Right ventricle myocardium superior (tissue), 1 donor: ENCODE measurements around the gene SGCA. TPM values are rescaled to one million over a fixed set of nuclear protein-coding genes. Genes with fewer than 3 reads are reported as not detected.

Source experiments
- ATAC-seq: fragments of 200-7000 bp; cut with Tn5 transposase; one replicate; pipeline ENCODE4 v1.9.1; 2020; ENCODE audit warnings: mild to moderate bottlenecking; ENCODE audit not compliant: poor library complexity
- DNase-seq: peaks from one replicate; pipeline ENCODE4 v3.0.0-alpha.2; 2020
- intact Hi-C: fragments of 100-400 bp; cut with DNase I; formaldehyde crosslinking; loops from one replicate; pipeline ENCODE4 v1.11.2; 2022
- total RNA-seq: library from RNA; stranded (reverse); fragmentation: NEBNext Ultra II Directional; extraction: Animal tissue kit (Norgen Biotek cat#: 25700); gene quantifications from one replicate; pipeline ENCODE4 v1.2.1, GENCODE V29; 2021
- donor health status: DM: no; HTN: yes; CAD: no; lungs with severe emphysema.

Gene SGCA
- total RNA-seq, 1 donor from 2014 or later, result 135 TPM

GRCh38 chr17:50199803-50200456 is 34.1 kb downstream of the SGCA start:
- intact Hi-C loops, result loop anchor here (2.0 kb wide), 1 partner anchor 97 kb away; no protein-coding TSS in a partner anchor
- DNase-seq (peak; percentile 93), ATAC-seq (peak; percentile 90)

GRCh38 chr17:50200457-50201275 is 34.9 kb downstream of the SGCA start:
- peak; percentile 86 for ATAC-seq
- intact Hi-C loops, result loop anchor here (2.0 kb wide), 1 partner anchor 96 kb away; no protein-coding TSS in a partner anchor
- DNase-seq, result peak; percentile 94

- intact Hi-C loops, result loop anchor here (2.0 kb wide), 1 partner anchor 95 kb away; no protein-coding TSS in a partner anchor
- peak; percentile 86 for DNase-seq
- ATAC-seq, result peak; percentile 50
Observed at GRCh38 chr17:50201276-50201854, 35.6 kb downstream of the SGCA start, which contains the start of gene COL1A1. Gene COL1A1, minus strand, starts transcription at chr17:50201631. Its CDS starts 118 bp downstream, at chr17:50201513.

GRCh38 chr17:50203086-50203485 is 37.3 kb downstream of the SGCA start:
- DNase-seq, result no peak
- no peak for ATAC-seq
- intact Hi-C loops, result no loop called here

DNA sequence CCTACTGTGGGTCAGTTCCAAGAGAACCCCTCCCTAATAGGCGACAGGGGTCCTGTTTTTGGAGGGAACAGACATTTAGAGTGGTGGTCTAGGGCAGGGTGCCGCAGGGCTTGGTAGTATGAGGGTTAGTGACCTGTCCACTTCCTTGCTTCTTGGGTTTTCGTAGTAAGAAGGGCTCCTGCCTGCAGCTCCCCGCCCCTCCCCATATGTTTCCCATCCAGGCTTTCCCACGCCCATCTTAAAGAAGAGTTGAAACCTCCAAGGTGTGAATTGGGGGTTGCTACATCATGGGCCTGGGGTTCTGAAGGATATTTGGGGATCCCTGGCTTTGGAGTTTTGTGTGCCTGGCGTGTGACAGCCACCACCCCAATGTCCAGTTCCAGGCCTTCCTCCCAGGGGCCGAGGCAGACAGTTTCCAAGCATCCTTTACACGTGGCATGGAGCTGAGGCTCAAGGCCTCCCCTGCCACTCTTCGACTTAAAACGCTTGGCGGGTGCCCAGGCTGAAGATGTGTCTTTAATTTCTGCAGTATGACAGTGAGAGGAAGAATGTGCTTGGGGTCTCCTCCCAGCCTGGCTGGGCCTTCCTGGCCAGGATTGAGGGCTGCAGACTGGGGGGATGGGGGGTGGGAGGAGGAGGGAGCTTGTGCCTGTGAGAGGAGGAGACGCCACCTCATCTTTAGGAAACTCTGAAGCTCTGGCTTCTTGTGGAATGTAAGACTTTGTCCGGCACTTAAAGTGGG is 38.0 kb downstream of the SGCA start:
- intact Hi-C loops, result no loop called here
- DNase-seq (peak; percentile 33), ATAC-seq (no peak)

GRCh38 chr17:50204431-50204830 is 38.6 kb downstream of the SGCA start:
- DNase-seq (no peak), ATAC-seq (no peak)
- intact Hi-C loops, result no loop called here

DNA sequence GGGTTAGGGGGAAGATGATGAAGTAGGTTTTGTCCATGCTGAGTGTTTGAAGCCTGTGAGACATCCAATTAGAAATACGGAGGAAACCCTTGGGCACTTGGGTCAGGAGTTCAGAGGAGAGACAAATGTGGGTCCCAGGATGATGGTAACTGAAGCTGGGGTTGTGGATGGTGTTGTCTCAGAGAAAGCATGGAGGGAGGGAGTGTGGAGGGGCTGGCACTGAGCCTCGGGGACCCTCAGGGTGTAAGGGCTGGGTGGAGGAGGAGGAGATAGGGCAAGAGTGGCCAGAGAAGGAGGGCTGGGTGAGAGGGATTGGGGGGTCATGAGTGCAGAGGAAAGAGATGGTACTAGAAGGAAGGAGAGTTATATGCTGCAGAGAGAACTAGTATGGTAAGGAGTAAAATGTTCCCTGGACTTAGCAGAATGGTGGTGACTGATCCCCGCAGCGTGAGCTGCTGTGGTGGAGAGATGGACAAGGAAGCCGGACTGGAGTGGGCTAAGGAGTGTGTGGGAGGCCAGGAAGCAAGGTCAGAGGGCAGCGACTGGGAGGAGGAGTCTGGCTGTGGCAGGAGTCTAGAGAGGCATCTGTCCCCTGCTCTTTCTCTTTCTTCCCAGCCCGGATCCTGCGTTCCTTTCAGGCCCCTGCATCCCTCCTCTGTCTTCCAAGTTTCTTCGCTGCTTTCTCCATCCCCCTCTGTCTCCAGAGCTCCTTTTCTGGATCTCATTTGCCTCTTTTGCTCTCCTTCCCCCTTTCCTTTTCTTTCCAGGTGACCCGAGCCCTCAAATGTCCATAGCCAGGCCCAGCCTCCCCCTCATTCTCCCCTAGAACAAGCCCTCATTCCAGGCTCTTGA is 39.5 kb downstream of the SGCA start:
- ATAC-seq, result no peak
- DNase-seq, result peak; percentile 51
- intact Hi-C loops, result no loop called here

DNA sequence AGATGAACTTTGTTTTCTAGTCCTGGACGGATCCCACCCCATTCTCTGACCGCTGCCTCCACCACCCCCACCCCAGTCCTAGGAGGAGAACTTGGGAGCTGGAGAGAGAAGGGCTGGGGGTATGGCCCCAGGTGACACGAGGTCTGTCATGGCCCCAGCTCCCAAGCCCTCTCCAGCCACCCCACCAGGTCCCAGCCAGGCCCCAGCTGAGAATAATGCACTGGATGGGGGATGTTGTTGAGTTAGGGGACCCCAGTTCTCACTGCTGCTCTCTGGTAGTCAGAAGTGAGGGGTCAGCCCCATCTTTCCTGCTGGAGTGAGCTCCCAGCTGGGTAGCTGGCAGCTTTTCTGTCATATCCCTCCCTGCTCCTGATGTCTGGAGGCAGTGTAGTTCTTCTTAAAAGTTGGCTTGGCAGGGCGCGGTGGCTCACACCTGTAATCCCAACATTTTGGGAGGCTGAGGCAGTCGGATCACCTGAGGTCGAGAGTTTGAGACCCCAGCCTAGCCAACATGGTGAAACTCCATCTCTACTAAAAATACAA is 40.2 kb downstream of the SGCA start:
- peak; percentile 13 for DNase-seq
- intact Hi-C loops, result no loop called here
- no peak for ATAC-seq

DNA sequence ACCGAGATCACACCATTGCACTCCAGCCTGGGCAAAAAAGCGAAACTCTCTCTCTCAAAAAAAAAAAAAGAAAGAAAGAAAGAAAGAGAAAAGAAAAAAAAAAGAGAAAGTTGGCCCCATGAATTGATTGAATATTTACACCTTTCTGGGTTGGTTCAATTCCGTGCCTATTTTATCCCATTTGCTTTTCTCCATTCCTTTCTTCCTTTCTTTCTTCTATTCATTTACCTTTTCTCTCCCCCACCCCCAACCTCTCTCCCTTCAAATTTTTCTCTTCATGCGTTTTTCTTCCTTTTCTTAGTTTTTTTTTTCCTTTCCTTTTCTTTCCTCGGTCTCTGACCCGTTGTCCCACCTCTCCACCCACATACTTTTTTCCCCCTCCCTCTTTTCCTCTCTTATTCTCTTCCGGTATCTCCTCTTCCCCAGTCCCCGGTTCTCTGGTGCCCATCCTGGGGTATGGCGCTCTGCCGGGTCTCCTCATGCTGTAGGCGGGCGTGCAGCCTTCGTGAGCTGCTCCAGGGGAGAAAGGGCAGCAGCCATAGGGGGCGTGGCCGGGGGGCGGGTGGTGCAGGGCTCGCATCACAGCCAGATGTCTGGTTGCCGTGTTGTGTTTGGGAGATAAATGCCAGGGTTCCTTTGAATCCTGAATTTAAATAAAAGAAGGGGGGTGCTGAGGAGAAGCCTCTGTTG is 40.9 kb downstream of the SGCA start:
- ATAC-seq (no peak), DNase-seq (no peak)
- intact Hi-C loops, result no loop called here

- intact Hi-C loops, result no loop called here
- DNase-seq (no peak), ATAC-seq (no peak)
Observed at GRCh38 chr17:50207315-50207714, 41.5 kb downstream of the SGCA start.

GRCh38 chr17:50207792-50208567 is 42.2 kb downstream of the SGCA start:
- no peak for ATAC-seq
- intact Hi-C loops, result no loop called here
- DNase-seq, result no peak

DNA sequence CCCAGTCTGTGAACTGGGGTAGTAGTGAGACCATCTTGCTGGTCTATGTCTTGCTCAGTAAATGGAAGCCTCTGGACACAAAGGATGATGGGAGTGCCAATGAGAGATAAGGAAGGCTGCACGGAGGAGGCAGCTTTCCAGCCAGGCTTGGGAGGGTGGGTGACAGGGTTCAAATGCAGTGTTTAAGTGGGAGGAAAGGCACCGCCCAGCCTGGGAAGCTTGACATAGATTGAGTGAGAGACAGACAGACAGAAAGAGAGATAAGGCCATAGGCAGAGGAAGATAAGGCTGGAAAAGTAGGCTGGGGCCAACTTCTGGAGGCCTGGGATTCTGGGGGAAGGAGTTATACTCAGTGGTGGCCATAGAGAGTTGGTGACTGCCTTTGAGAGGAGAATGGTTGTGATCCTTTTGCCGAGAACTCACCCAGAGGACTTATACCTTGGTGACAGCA is 42.8 kb downstream of the SGCA start:
- DNase-seq, result no peak
- intact Hi-C loops, result no loop called here
- ATAC-seq, result no peak

DNA sequence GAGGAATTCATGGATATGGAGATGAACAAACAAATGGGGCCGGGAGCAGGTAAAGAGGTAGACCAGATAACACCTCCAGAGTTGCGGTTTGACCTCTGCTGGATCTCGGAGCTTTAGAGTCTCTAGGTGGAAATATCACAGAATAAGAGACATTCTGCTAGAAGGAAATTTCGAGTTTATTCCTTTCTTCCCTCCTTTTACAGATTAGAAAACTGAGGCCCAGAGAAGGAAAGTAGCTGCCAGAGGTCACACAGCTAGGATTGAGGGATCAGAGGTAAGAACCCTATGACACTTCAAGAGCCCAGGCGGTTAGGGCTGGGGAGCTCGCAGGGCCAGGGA is 43.3 kb downstream of the SGCA start:
- ATAC-seq (no peak), DNase-seq (no peak)
- intact Hi-C loops, result no loop called here

GRCh38 chr17:50209472-50210239 is 43.9 kb downstream of the SGCA start:
- DNase-seq (peak; percentile 92), ATAC-seq (peak; percentile 92)
- intact Hi-C loops, result no loop called here

GRCh38 chr17:50210240-50211225 is 44.7 kb downstream of the SGCA start:
- DNase-seq, result peak; percentile 75
- ATAC-seq, result peak; percentile 39
- intact Hi-C loops, result no loop called here
